Measurements from ENCODE around the gene PPRC1.

Gene PPRC1

DNA sequence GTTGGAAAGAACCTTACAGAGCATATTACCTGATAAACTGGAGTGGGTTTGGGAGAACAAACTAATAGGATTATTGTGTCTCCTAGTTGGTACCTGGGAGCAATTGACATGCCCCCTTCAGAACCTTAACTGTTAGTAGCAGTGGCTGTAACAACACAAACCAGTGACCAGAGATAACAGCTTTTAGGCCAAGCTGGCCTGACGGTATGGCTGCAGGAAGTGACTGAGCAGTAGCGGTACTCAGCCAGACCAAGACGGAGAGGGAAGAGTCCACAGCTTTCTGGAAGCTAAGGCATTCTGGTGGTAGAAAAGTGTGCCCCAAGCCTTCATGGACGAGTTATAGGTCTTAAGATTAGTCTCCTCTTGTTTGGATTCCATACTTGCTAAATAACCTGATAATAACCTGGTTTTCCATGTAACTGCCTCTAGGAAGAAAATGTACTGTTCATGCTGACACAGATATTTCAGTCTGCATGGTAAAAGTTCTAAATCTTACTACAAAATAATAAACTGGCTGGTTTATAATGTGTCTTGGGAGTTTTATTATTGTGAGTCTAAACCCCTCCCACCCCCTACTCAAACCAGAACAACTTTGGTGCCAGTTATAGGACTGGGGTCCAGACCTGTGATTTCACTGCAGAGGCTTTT is 30.6 kb downstream of the PPRC1 start:
- H3K27me3 ChIP-seq (ENCODE audit: insufficient read depth, low read depth, severe bottlenecking) = no peaks in the 10 kb centered on the region
- TF ChIP-seq, protein P1, sequence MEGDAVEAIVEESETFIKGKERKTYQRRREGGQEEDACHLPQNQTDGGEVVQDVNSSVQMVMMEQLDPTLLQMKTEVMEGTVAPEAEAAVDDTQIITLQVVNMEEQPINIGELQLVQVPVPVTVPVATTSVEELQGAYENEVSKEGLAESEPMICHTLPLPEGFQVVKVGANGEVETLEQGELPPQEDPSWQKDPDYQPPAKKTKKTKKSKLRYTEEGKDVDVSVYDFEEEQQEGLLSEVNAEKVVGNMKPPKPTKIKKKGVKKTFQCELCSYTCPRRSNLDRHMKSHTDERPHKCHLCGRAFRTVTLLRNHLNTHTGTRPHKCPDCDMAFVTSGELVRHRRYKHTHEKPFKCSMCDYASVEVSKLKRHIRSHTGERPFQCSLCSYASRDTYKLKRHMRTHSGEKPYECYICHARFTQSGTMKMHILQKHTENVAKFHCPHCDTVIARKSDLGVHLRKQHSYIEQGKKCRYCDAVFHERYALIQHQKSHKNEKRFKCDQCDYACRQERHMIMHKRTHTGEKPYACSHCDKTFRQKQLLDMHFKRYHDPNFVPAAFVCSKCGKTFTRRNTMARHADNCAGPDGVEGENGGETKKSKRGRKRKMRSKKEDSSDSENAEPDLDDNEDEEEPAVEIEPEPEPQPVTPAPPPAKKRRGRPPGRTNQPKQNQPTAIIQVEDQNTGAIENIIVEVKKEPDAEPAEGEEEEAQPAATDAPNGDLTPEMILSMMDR (IDR thresholded peaks at IDR 0.05; ENCODE audit: low read depth, low read length) = no peak
- H3K27ac ChIP-seq = no peak overlapping the region
- H3K36me3 ChIP-seq = peaks cover 58% of the 10 kb centered on the region
- H3K4me3 ChIP-seq (ENCODE audit: low read depth, low read length) = no peak overlapping the region
- no peak for DNase-seq
- H3K9me3 ChIP-seq (ENCODE audit: severe bottlenecking) = no peaks in the 10 kb centered on the region

- H3K27me3 ChIP-seq (ENCODE audit: insufficient read depth, low read depth, severe bottlenecking) = no peaks in the 10 kb centered on the region
- TF ChIP-seq, protein P1 (IDR thresholded peaks at IDR 0.05; ENCODE audit: low read depth, low read length) = no peak
- DNase-seq = no peak
- H3K9me3 ChIP-seq (ENCODE audit: severe bottlenecking) = no peaks in the 10 kb centered on the region
- no peak overlapping the region for H3K4me3 ChIP-seq (ENCODE audit: low read depth, low read length)
- H3K36me3 ChIP-seq = peaks cover 16% of the 10 kb centered on the region
- no peak overlapping the region for H3K27ac ChIP-seq
Observed at GRCh38 chr10:102167861-102168260, 35.0 kb downstream of the PPRC1 start.

DNA sequence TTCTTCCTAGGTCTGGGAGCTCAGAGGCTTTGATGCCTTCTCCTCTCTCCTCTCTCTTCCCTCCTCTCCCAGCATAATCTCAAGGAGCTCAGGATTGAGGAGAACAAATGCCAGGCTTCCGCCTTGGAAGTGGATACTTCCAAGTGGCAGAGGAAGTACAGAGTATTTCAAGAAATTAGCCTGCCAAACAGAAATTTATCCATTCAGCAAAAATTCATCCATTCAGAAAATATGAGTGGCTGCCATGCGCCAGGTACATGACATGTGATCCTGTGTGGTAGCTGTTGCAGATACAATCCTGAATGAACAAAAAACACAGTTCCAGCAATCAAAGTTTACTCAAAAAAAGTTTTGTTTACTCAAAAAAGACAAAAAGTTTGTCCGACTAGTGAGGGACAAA is 37.8 kb downstream of the PPRC1 start:
- no peak overlapping the region for H3K4me3 ChIP-seq (ENCODE audit: low read depth, low read length)
- H3K27ac ChIP-seq = no peak overlapping the region
- TF ChIP-seq, protein P1 (IDR thresholded peaks at IDR 0.05; ENCODE audit: low read depth, low read length) = no peak
- H3K27me3 ChIP-seq (ENCODE audit: insufficient read depth, low read depth, severe bottlenecking) = no peaks in the 10 kb centered on the region
- no peaks in the 10 kb centered on the region for H3K36me3 ChIP-seq
- no peaks in the 10 kb centered on the region for H3K9me3 ChIP-seq (ENCODE audit: severe bottlenecking)
- no peak for DNase-seq

DNA sequence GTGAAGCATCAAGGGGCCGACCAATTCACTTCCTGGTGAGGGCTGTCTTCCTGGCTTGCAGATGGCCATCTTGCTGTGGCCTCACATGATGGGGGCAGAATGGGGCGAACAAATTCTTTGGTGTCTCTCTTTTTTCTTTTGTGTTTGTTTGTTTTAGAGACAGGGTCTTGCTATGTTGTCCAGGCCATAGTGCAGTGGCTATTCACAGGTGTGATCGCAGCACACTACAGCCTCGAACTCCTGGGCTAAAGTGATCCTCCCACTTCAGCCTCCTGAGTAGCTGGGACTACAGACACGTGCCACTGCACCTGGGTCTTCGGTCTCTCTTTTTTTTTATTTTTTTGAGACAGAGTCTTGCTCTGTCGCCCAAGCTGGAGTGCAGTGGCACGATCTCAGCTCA is 39.4 kb downstream of the PPRC1 start:
- DNase-seq = no peak
- no peaks in the 10 kb centered on the region for H3K27me3 ChIP-seq (ENCODE audit: insufficient read depth, low read depth, severe bottlenecking)

DNA sequence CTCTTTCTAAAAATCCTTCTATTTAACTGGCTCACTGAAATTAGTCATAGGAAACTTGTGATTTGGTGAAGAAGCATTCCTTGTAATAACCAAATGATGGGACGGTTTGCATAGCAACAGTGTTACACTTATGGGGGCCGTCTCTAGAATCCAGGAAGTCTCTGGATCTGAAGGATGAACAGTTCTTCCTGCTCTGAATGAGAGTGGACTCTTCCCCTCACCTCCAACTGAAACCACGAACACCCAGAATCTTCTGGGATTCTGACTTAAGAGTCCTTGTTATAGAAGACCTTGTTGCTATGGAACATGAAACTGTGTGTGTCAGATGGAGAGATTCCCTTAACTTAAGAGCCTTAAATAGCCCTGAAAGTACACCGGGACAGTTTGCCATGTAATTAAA is 42.6 kb downstream of the PPRC1 start:
- DNase-seq = no peak
- H3K27ac ChIP-seq = no peak overlapping the region
- H3K36me3 ChIP-seq = no peaks in the 10 kb centered on the region
- H3K4me3 ChIP-seq (ENCODE audit: low read depth, low read length) = no peak overlapping the region
- TF ChIP-seq, protein P1 (IDR thresholded peaks at IDR 0.05; ENCODE audit: low read depth, low read length) = no peak
- no peaks in the 10 kb centered on the region for H3K9me3 ChIP-seq (ENCODE audit: severe bottlenecking)
- no peaks in the 10 kb centered on the region for H3K27me3 ChIP-seq (ENCODE audit: insufficient read depth, low read depth, severe bottlenecking)

More for the DNA sequence above, 39.4 kb downstream of the PPRC1 start:
- H3K27ac ChIP-seq = no peak overlapping the region
- TF ChIP-seq, protein P1 (IDR thresholded peaks at IDR 0.05; ENCODE audit: low read depth, low read length) = no peak
- H3K9me3 ChIP-seq (ENCODE audit: severe bottlenecking) = no peaks in the 10 kb centered on the region
- H3K36me3 ChIP-seq = no peaks in the 10 kb centered on the region
- no peak overlapping the region for H3K4me3 ChIP-seq (ENCODE audit: low read depth, low read length)

DNA sequence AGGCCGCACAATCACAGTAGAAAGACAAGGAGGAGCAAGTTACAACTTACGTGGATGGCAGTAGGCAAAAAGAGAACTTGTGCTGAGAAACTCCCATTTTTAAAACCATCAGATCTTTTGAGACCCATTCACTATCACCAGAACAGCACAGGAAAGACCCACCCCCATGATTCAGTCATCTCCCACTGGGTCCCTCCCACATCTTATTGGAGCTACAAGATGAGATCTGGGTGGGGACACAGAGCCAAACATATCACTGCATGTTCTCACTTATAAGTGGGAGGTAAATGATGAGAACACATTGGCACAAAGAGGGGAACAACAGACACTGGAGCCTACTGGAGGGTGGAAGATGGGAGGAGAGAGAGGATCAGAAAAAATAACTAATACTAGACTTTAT is 51.8 kb downstream of the PPRC1 start:
- Histone ChIP-seq H3K9me3 (ENCODE audit: severe bottlenecking) (peaks cover 5% of the 10 kb centered on the region), H3K4me3 (ENCODE audit: low read depth, low read length) (no peak overlapping the region), H3K36me3 (no peaks in the 10 kb centered on the region), H3K27ac (no peak overlapping the region), H3K27me3 (ENCODE audit: insufficient read depth, low read depth, severe bottlenecking) (no peaks in the 10 kb centered on the region)
- DNase-seq = no peak
- TF ChIP-seq, protein P1 (IDR thresholded peaks at IDR 0.05; ENCODE audit: low read depth, low read length) = no peak
